ENCODE measurements around the gene TMC7.

DNA sequence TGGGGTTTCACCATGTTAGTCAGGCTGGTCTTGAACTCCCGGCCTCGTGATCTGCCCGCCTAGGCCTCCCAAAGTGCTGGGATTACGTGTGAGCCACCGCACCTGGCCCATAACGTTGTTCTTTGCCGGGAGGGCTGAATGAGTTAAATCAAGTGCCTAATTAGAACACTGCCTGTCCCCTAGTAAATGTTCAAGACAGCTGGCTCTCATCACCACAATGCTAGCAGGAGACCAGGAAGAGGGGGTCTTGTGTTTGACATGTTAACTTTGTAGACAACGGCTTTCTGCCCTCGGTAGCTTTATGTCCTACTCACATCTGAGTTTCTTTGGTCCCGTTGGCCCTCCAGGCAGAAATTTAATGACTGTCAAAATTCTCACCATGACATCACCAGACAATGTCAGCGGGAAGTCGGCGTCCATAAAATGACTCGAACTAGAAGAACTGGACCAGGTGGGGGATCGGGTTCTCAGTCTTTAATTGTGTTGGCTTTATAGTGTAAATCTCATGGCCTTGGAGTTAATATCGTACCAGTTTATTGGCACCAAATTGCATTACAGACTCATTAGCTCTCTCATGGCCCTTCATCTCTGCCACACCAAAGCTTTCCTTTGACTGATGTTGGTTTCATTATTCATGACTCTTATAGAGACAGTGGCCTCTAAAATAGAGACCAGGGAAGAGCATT lies 118.6 kb downstream of the TMC7 start:
- TF ChIP-seq FOS (IDR thresholded peaks at IDR 0.05; ENCODE audit: extremely low read depth, insufficient read length) (no peak), E2F6 (IDR thresholded peaks at IDR 0.05; ENCODE audit: borderline replicate concordance in 1 of 2, extremely low read depth in 1 of 2, insufficient read depth in 1 of 2, insufficient read length in 1 of 2, low read depth in 1 of 2, low read length in 1 of 2, poor library complexity in 1 of 2, severe bottlenecking in 1 of 2) (no peak), FOXA3 (CRISPR knock-in tag; conservative IDR thresholded peaks at IDR 0.05 in 1 of 2, IDR thresholded peaks at IDR 0.05 in 1 of 2) (no peak), SIN3A (IDR thresholded peaks at IDR 0.05; ENCODE audit: borderline replicate concordance in 2 of 2, control insufficient read depth in 1 of 2, low read depth in 2 of 2, low read length in 2 of 2) (no peak), NR2F6 (CRISPR knock-in tag; IDR thresholded peaks at IDR 0.05) (no peak), CBX3 (IDR thresholded peaks at IDR 0.05; ENCODE audit: borderline replicate concordance in 1 of 2, low read length in 2 of 2) (no peak), ZNF57 (CRISPR knock-in tag; IDR thresholded peaks at IDR 0.05) (no peak), MLLT1 (IDR thresholded peaks at IDR 0.05) (no peak), FOXM1 (IDR thresholded peaks at IDR 0.05; ENCODE audit: low read depth) (no peak), FOXM1 (CRISPR knock-in tag; IDR thresholded peaks at IDR 0.05; ENCODE audit: low read depth) (no peak)
- TF ChIP-seq, protein P1, sequence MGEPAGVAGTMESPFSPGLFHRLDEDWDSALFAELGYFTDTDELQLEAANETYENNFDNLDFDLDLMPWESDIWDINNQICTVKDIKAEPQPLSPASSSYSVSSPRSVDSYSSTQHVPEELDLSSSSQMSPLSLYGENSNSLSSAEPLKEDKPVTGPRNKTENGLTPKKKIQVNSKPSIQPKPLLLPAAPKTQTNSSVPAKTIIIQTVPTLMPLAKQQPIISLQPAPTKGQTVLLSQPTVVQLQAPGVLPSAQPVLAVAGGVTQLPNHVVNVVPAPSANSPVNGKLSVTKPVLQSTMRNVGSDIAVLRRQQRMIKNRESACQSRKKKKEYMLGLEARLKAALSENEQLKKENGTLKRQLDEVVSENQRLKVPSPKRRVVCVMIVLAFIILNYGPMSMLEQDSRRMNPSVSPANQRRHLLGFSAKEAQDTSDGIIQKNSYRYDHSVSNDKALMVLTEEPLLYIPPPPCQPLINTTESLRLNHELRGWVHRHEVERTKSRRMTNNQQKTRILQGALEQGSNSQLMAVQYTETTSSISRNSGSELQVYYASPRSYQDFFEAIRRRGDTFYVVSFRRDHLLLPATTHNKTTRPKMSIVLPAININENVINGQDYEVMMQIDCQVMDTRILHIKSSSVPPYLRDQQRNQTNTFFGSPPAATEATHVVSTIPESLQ (CRISPR knock-in tag; IDR thresholded peaks at IDR 0.05), result no peak

Measured in K562 (cell line).